ENCODE measurements around the gene FDXR.

DNA sequence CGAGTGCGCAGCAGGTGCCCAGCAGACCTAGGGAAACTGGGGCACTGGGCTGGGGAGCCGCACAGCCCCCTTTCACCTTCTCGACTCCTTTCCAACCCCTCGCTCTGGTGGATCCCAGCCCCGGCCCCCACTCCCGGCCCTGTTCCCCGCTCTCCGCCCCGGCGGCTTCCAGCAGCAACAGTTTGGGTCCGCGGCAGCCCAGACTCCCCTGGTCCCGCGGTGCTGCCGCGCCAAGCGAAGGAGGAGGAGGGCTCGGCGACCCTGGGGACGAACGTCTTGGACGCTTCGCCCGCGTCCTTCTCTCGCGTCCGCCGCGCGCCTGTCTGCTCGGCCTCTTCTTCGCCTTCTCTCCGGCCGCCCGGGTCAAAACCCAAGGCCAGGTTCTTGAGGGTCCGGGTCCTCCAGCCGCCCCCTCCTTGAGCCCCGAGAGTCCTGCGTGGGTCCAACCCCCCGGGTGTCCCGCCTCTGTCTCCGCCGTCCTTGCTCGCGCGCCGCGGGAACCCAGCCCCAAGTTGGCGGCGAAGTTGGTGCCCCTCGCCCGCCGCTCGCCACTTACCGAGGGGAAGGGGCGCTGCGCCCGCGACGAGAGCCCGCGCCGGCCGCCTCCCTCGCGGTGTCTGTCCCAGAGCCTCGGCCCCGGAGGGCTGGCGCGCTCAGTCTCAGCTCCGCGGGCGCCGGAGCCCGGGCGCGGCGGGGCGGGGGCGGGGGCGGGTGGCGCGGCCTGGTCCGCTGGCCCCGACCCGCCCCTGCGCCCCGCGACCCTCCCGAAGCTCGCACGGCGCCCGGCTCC is 11.7 kb downstream of the FDXR start:
- TF ChIP-seq YY1 (IDR thresholded peaks at IDR 0.05; ENCODE audit: insufficient read depth, insufficient read length), result no peak
- TF ChIP-seq SUZ12 (IDR thresholded peaks at IDR 0.05; ENCODE audit: extremely low read depth, insufficient read depth, insufficient read length), result peak; percentile 2
